SU-DHL-6 (cell line): Measurements from ENCODE around the gene CCDC134.

Experiments used
- H2AFZ ChIP-seq: fragments of 200-600 bp; sonication (generic); 2 replicates; pipeline ENCODE4 v1.6.1; 2014; ENCODE audit warnings: low read depth, mild to moderate bottlenecking, moderate library complexity, mixed read lengths, antibody characterized with exemption, low read length; ENCODE audit not compliant: severe bottlenecking
- H3F3A ChIP-seq: fragments of 200-600 bp; shearing (Covaris generic); 2 replicates; pipeline ENCODE4 v1.6.0; 2016; ENCODE audit warnings: antibody characterized with exemption, mild to moderate bottlenecking; ENCODE audit not compliant: insufficient read depth
- H3K27ac ChIP-seq: fragments of 200-600 bp; sonication (generic); 2 replicates; pipeline ENCODE4 v1.5.1; 2016; ENCODE audit warnings: low read depth, mild to moderate bottlenecking, low read length, moderate library complexity, mixed read lengths
- H3K27me3 ChIP-seq: fragments of 200-600 bp; sonication (generic), shearing (Covaris generic); 2 replicates; pipeline ENCODE4 v1.6.0; 2014; ENCODE audit warnings: mild to moderate bottlenecking, low read length
- H3K36me3 ChIP-seq: fragments of 200-600 bp; sonication (generic); 2 replicates; pipeline ENCODE4 v1.6.1; 2014; ENCODE audit warnings: mild to moderate bottlenecking, low read length, mixed read lengths
- H3K4me2 ChIP-seq: fragments of 300-600, 200-600 bp; shearing (Covaris generic), sonication (generic); 2 replicates; pipeline ENCODE4 v1.6.0; 2014; ENCODE audit warnings: low read length, low read depth, mild to moderate bottlenecking; ENCODE audit not compliant: poor library complexity, severe bottlenecking
- H3K4me3 ChIP-seq: fragments of 200-600 bp; sonication (generic); 2 replicates; pipeline ENCODE4 v1.5.1; 2014; ENCODE audit warnings: antibody characterized with exemption, low read length, mild to moderate bottlenecking, mixed read lengths; ENCODE audit not compliant: insufficient read depth, poor library complexity, severe bottlenecking
- H3K79me2 ChIP-seq: fragments of 200-600 bp; sonication (generic); 2 replicates; pipeline ENCODE4 v1.6.1; 2014; ENCODE audit warnings: mild to moderate bottlenecking, low read length, moderate library complexity; ENCODE audit not compliant: insufficient read depth
- H3K9ac ChIP-seq: fragments of 200-600 bp; sonication (generic); 2 replicates; pipeline ENCODE4 v1.7.0; 2014; ENCODE audit warnings: mild to moderate bottlenecking, low read length
- H3K9me2 ChIP-seq: fragments of 200-600 bp; sonication (generic); replicated peaks from 2 replicates; pipeline ENCODE4 v1.6.1; 2014; ENCODE audit warnings: low read length; ENCODE audit not compliant: insufficient read depth
- H3K9me3 ChIP-seq: fragments of 200-600 bp; sonication (generic); 2 replicates; pipeline ENCODE4 v1.6.1; 2014; ENCODE audit warnings: low read length, mixed read lengths; ENCODE audit not compliant: insufficient read depth
- H4K20me1 ChIP-seq: fragments of 200-600 bp; sonication (generic); 2 replicates; pipeline ENCODE4 v1.6.1; 2014; ENCODE audit warnings: low read depth, mild to moderate bottlenecking, antibody characterized with exemption, low read length, moderate library complexity, mixed read lengths
- EZH2phosphoT487 ChIP-seq: fragments of 200-600 bp; sonication (generic), shearing (Covaris generic); conservative IDR thresholded peaks from 2 replicates; pipeline ENCODE4 v1.6.1; 2018; ENCODE audit warnings: mild to moderate bottlenecking, antibody characterized with exemption, low read length, moderate library complexity, mixed read lengths
- TF ChIP-seq, protein P1 (sequence below): fragments of 200-600 bp; sonication (generic); IDR thresholded peaks from one replicate; pipeline ENCODE4 v1.5.1; 2017; ENCODE audit warnings: antibody characterized with exemption, mild to moderate bottlenecking, low read length, moderate library complexity; ENCODE audit not compliant: insufficient read depth, poor library complexity, severe bottlenecking

CCDC134 gene

DNA sequence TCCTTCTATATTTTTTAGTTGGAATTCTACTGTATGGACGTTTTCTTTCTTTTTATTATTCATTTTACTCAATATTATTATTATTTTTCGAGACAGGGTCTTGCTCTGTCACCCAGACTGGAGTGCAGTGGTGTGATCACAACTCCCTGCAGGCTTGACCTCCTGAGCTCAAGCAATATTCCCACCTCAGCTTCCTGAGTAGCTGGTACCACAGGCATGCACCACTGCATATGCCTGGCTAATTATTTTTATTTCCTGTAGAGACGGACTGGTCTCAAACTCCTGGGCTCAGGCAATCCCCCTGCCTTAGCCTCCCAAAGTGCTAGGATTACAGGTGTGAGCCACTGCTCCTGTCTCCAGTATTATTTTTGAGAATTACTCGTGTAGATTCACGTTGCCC lies 34.0 kb upstream of the CCDC134 start:
- TF ChIP-seq, protein P1, sequence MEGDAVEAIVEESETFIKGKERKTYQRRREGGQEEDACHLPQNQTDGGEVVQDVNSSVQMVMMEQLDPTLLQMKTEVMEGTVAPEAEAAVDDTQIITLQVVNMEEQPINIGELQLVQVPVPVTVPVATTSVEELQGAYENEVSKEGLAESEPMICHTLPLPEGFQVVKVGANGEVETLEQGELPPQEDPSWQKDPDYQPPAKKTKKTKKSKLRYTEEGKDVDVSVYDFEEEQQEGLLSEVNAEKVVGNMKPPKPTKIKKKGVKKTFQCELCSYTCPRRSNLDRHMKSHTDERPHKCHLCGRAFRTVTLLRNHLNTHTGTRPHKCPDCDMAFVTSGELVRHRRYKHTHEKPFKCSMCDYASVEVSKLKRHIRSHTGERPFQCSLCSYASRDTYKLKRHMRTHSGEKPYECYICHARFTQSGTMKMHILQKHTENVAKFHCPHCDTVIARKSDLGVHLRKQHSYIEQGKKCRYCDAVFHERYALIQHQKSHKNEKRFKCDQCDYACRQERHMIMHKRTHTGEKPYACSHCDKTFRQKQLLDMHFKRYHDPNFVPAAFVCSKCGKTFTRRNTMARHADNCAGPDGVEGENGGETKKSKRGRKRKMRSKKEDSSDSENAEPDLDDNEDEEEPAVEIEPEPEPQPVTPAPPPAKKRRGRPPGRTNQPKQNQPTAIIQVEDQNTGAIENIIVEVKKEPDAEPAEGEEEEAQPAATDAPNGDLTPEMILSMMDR: no peak
- no peak for TF ChIP-seq EZH2phosphoT487
- no peaks in the 10 kb centered on the region for H3K9me2 ChIP-seq
- no peak overlapping the region for H3K9ac ChIP-seq
- H3K9me3 ChIP-seq: no peaks in the 10 kb centered on the region
- H3F3A ChIP-seq: no peaks in the 10 kb centered on the region
- H3K4me3 ChIP-seq: no peak overlapping the region
- no peak overlapping the region for H2AFZ ChIP-seq
- no peaks in the 10 kb centered on the region for H4K20me1 ChIP-seq
- no peak overlapping the region for H3K4me2 ChIP-seq
- H3K79me2 ChIP-seq: no peaks in the 10 kb centered on the region
- H3K36me3 ChIP-seq: no peaks in the 10 kb centered on the region
- no peak overlapping the region for H3K27ac ChIP-seq
- no peaks in the 10 kb centered on the region for H3K27me3 ChIP-seq

DNA sequence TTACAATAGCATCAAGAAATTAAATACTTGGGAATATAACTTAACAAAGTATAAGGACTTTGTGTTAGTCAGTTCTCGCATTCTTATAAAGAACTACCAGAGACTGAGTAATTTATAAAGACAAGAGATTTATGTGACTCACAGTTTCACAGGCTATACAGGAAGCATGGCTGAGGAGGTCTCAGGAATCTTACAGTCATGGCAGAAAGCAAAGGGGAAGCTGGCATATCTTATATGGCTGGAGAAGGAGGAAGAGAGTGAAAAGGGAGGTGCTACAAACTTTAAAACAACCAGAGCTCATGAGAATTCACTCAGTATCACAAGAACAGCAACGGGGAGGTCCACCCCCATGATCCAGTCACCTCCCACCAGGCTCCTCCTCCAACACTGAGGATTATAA lies 32.0 kb upstream of the CCDC134 start:
- H3K79me2 ChIP-seq: no peaks in the 10 kb centered on the region
- no peaks in the 10 kb centered on the region for H4K20me1 ChIP-seq
- no peaks in the 10 kb centered on the region for H3K9me2 ChIP-seq
- H2AFZ ChIP-seq: no peak overlapping the region
- H3K27me3 ChIP-seq: no peaks in the 10 kb centered on the region
- H3K4me3 ChIP-seq: no peak overlapping the region
- H3K9ac ChIP-seq: no peak overlapping the region
- H3F3A ChIP-seq: no peaks in the 10 kb centered on the region
- H3K27ac ChIP-seq: no peak overlapping the region
- no peak overlapping the region for H3K4me2 ChIP-seq
- no peaks in the 10 kb centered on the region for H3K36me3 ChIP-seq
- no peak for TF ChIP-seq EZH2phosphoT487
- TF ChIP-seq, protein P1: no peak
- no peaks in the 10 kb centered on the region for H3K9me3 ChIP-seq

DNA sequence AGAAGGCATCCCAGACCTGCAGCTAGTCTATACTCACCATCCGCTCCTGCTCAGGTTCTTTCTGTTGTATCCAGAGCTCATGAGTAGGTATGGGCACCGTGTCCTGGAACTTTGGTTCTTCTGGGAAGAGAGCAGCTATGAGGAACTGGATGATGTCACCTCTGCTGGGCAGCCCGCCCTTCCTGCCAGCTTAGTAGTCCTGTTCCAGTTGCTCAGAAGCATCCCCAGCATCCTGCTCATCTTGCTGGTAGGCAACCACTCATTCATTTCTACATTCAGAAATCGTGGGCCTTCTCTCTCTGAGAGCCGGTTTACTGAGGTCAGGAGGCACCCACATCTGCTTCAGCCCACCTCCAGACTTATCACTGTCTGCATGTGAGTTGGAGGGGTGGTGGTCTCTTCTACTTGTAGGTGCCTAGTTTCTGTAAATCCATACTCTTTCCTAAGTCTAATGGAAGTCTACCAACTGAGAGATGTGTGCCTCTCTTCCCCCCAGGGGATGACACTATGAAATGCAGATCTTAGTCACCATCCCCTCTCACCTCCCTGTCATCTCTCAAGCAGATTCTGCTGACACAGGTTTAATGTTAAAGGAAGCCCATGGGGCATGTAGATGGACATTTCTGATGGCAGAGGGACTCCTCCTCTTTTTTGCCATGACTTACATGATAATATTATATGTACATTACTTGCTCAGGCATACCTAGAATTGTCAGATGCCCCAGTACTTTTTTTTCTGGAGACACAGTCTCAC lies 29.6 kb upstream of the CCDC134 start:
- TF ChIP-seq, protein P1: no peak
- TF ChIP-seq EZH2phosphoT487: no peak

More for the DNA sequence above, 29.6 kb upstream of the CCDC134 start:
- H3K27ac ChIP-seq: no peak overlapping the region
- H2AFZ ChIP-seq: no peak overlapping the region
- H3K9ac ChIP-seq: no peak overlapping the region
- H3K27me3 ChIP-seq: no peaks in the 10 kb centered on the region
- H4K20me1 ChIP-seq: no peaks in the 10 kb centered on the region
- H3F3A ChIP-seq: no peaks in the 10 kb centered on the region
- H3K79me2 ChIP-seq: no peaks in the 10 kb centered on the region
- no peak overlapping the region for H3K4me3 ChIP-seq
- no peaks in the 10 kb centered on the region for H3K9me2 ChIP-seq
- no peak overlapping the region for H3K4me2 ChIP-seq
- no peaks in the 10 kb centered on the region for H3K9me3 ChIP-seq
- H3K36me3 ChIP-seq: no peaks in the 10 kb centered on the region
